Fibroblast of villous mesenchyme (primary cell): Measurements from ENCODE around the gene GIGYF1. TPM values are rescaled to one million over a fixed set of nuclear protein-coding genes. Genes with fewer than 3 reads are reported as not detected.

Experiments used
- DNase-seq: peaks from one replicate; pipeline ENCODE4 v3.0.0-alpha.2; 2010; ENCODE audit warnings: low read depth
- H3K4me3 ChIP-seq: 2 replicates; pipeline ENCODE4 v1.5.1; 2011; ENCODE audit warnings: low read depth, mild to moderate bottlenecking, low read length
- total RNA-seq: library from RNA; depleted of rRNA; stranded (reverse); fragments of >200 nt; gene quantifications from 2 replicates; pipeline ENCODE4 v1.2.3, GENCODE V29; 2012
- TF ChIP-seq, protein P1 (sequence below): IDR thresholded peaks from 2 replicates; pipeline ENCODE4 v1.5.1; 2012; ENCODE audit warnings: low read depth, mild to moderate bottlenecking, low read length; ENCODE audit not compliant: insufficient read depth

The GIGYF1 gene
- total RNA-seq, 1 donor, result 15.5 TPM

DNA sequence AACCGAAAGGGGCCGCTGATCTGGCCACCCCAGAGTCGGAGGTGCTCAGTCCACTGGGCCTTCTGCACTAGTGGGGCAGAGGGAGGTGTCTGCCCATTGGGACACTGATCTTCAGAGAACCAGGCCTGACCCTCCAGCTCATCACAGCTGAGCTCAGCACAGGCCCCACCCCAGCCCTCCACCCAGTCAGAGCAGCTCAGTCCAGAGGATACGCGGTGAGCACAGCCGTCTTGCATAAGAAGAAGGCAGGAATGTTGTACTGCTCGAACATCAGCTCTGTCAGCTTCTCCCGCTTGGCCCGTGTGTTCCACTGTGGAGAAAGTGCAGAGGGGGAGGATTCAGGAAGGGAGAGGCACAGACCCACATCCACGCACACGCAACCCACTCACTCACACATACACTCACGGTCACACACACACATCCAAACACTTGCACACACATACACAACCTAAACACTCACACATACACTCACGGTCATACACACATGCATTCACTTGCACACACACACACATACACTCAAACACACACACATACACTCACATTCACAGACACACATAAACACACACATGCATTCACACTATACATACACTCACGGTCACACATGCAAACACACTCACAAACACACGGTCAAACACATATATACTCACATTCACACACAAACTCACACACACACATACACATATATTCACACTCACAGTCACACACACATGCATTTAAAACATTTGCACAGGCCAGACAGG is 44.1 kb downstream of the GIGYF1 start:
- H3K4me3 ChIP-seq, result no peak overlapping the region
- TF ChIP-seq, protein P1, sequence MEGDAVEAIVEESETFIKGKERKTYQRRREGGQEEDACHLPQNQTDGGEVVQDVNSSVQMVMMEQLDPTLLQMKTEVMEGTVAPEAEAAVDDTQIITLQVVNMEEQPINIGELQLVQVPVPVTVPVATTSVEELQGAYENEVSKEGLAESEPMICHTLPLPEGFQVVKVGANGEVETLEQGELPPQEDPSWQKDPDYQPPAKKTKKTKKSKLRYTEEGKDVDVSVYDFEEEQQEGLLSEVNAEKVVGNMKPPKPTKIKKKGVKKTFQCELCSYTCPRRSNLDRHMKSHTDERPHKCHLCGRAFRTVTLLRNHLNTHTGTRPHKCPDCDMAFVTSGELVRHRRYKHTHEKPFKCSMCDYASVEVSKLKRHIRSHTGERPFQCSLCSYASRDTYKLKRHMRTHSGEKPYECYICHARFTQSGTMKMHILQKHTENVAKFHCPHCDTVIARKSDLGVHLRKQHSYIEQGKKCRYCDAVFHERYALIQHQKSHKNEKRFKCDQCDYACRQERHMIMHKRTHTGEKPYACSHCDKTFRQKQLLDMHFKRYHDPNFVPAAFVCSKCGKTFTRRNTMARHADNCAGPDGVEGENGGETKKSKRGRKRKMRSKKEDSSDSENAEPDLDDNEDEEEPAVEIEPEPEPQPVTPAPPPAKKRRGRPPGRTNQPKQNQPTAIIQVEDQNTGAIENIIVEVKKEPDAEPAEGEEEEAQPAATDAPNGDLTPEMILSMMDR, result no peak
- DNase-seq, result peak; percentile 10

DNA sequence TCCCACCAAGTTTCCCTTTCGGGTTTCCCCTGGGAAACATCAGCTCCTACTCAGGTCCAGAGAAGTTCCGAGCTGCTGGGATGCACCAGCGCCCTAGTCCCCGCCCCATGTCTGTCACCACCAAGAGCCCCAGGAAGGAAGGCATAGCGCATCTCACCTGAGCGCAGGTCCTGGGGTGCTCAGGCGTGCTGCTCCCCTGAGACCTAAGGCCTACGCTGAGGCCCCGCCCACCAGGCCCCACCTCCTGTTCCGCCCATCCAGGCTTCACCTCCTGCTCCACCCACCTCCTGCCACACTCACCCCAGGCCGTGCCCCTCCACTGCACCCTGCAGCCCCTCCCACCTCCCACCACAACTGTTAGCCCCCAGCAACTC is 51.5 kb downstream of the GIGYF1 start:
- H3K4me3 ChIP-seq, result no peak overlapping the region
- TF ChIP-seq, protein P1, result no peak
- no peak for DNase-seq

DNA sequence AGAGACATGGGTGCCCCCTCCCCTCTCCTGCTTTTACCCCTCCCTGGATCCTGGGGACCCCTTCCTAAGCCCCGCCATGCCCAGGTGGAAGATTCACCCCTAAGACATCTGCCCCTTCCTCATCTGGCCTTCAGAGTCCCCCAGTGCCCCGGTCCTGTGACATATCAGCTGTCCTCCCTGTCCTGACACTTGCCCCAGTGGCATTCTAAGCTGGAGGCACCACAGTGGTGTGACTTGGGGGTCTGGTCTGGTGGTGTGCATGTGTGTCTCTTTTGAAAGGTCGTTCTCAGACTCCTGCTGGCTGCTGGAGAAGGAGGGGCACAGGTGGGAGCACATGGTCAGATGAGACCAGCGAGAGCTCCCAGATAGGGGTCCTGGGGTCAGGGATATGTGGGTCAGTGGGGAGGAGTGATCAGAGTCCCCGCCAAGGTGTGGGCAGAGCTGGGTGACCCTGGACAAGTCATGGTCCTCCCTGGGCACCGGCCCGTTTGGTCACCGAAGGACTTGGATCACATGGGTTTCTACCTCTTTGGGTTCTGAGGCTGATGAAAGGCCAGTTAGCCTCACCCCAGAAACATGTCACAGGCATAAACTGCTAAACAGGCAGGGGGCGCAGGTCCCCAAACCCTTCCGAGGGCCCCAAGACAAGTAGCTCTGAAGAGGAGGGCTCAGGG is 52.1 kb downstream of the GIGYF1 start:
- DNase-seq, result no peak
- TF ChIP-seq, protein P1, result no peak
- H3K4me3 ChIP-seq, result no peak overlapping the region

DNA sequence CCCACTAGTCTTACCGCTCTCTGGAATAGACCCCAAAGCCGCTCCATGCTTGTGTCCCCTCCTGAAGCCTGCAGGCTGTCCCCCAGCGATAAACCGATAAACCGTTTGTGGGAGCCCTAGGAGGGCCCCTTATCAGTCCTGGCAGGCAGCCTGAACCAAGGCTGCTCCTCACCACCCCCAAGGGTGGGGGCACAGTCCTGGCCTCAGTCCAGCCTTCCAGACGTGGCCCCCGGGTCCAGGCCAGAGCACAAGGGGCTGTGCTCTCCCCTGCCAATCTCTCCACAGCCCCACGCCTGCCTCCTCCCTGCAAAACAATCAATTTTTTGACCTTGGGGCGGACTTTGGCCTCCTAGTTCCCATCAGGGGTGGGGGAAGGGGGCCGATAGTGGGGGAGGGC is 52.6 kb downstream of the GIGYF1 start, which contains the start of gene TFR2:
TSS of gene TFR2 (minus strand) at position 90 of the 397 bp plus-strand sequence. CDS start at position 47, 43 bp downstream.
- no peak within 1 kb of the TSS for H3K4me3 ChIP-seq
- no peak for DNase-seq
- TF ChIP-seq, protein P1, result no peak

DNA sequence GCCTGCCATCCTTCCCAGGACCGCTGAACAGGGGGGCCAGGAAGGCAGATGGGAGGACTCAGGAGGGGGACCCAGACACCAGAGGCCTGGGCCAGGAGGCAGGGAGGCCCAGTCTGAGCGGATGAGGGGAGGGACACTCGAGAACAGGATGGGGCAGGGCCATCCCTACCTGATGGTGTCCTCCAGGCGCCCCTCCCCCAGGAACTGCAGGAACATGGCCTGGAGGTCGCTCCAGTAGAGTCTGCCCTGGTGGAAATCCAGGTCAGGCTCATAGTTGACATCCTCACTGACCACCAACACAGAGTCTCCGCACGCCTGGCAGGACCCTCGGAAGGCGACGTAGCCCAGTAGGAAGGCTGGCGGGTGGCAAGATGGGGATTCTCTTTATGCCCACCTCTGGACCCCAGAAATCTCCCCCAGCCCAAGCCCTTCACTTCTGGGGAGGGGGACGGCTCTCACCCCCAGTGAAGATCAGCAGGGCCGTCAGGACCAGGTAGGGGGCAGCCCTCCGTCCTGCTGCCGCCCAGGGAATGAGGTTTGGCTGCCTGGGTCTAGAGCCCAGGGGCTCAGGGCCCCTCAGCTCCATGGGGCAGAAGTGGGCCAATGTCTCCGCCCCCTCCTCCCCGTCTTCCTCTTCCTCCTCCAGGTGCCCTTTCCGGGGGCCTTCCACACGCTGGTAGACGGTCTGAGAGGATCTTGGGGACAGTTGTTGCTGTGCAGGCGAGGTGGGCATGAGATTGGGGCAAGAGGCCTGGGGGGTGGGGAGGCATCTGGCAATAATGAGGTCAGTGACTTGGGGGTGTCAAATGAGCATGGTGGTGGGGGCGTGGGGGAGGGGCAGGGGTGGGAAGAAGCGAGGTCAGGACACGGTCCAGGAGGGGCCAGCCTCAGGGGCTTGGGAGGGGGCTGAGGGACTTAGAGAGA is 53.3 kb downstream of the GIGYF1 start:
- no peak overlapping the region for H3K4me3 ChIP-seq
- TF ChIP-seq, protein P1, result no peak
- DNase-seq, result no peak

DNA sequence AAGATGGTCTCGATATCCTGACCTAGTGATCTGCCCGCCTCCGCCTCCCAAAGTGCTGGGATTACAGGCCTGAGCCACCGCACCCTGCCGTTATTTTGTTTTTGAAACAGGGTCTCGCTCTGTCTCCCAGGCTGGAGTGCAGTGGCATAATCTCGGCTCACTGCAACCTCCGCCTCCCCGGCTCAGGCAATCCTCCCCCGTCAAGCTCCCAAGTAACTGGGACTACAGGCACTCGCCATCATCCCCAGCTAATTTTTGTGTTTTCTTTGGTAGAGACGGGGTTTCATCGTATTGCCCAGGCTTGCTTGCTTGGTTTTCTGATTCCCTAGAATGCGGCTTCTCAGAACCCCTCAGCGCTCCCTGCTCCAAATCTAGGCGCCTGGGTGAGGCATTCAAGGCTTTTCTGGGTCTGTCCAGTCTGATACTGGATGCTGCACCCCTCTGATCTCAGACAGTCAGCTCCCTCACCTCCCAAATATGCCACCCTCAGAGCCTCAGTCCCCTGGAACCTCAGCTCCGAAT is 54.0 kb downstream of the GIGYF1 start:
- TF ChIP-seq, protein P1, result no peak
- H3K4me3 ChIP-seq, result no peak overlapping the region
- no peak for DNase-seq
